ENCODE data around the gene ATP8A2.
"Not testable (repeated sequence)": the region's sequence is repeated elsewhere in the genome, so short reads cannot be mapped to it uniquely, and the experiment has no call there.

Gene ATP8A2

GRCh38 chr13:25819856-25820530, 448.2 kb downstream of the ATP8A2 start:
- DNase-seq = no peak

- no peak for DNase-seq
These were observed 450.0 kb downstream of the ATP8A2 start for GRCh38 chr13:25821776-25822175.

GRCh38 chr13:25827221-25827620, 455.4 kb downstream of the ATP8A2 start:
- DNase-seq = not testable (repeated sequence)

- peak; percentile 60 for DNase-seq
These were observed 456.2 kb downstream of the ATP8A2 start for GRCh38 chr13:25827831-25828465.

- DNase-seq = no peak
These were observed 462.0 kb downstream of the ATP8A2 start for GRCh38 chr13:25833761-25834160.

- DNase-seq = no peak
These were observed 465.0 kb downstream of the ATP8A2 start for GRCh38 chr13:25836574-25837336.

GRCh38 chr13:25839371-25839770, 467.6 kb downstream of the ATP8A2 start:
- DNase-seq = no peak

- peak; percentile 35 for DNase-seq
These were observed 468.5 kb downstream of the ATP8A2 start for GRCh38 chr13:25840261-25840660.

- DNase-seq = no peak
These were observed 469.2 kb downstream of the ATP8A2 start for GRCh38 chr13:25840931-25841330.

- no peak for DNase-seq
These were observed 471.9 kb downstream of the ATP8A2 start for GRCh38 chr13:25843692-25844091.

GRCh38 chr13:25844559-25845434, 473.0 kb downstream of the ATP8A2 start:
- DNase-seq = no peak

- no peak for DNase-seq
These were observed 474.6 kb downstream of the ATP8A2 start for GRCh38 chr13:25846222-25846984.

- DNase-seq = no peak
These were observed 475.4 kb downstream of the ATP8A2 start for GRCh38 chr13:25847145-25847544.

- DNase-seq = no peak
These were observed 476.2 kb downstream of the ATP8A2 start for GRCh38 chr13:25847635-25848626.

GRCh38 chr13:25848812-25849745, 477.3 kb downstream of the ATP8A2 start:
- peak; percentile 37 for DNase-seq

- no peak for DNase-seq
These were observed 486.1 kb downstream of the ATP8A2 start for GRCh38 chr13:25857830-25858229.

GRCh38 chr13:25859528-25859927, 487.8 kb downstream of the ATP8A2 start:
- DNase-seq = no peak

GRCh38 chr13:25860265-25860664, 488.5 kb downstream of the ATP8A2 start:
- no peak for DNase-seq

- peak; percentile 90 for DNase-seq
These were observed 489.1 kb downstream of the ATP8A2 start for GRCh38 chr13:25860862-25861261.
